B cell (primary cell): Measurements from ENCODE around the gene EFNB3. TPM values are rescaled to one million over a fixed set of nuclear protein-coding genes. Genes with fewer than 3 reads are reported as not detected.

Experiments
- ATAC-seq: fragments of 200-7000 bp; cut with Tn5 transposase; one replicate; pipeline ENCODE4 v1.10.0; 2021; ENCODE audit warnings: low read depth, mild to moderate bottlenecking, moderate number of reproducible peaks, moderate library complexity
- CTCF ChIA-PET: fragments of 350-600 bp; sonication (Branson Sonifier 250); formaldehyde crosslinking; loops from one replicate; lab custom pipeline; 2021; ENCODE audit warnings: antibody characterized with exemption, inconsistent platforms; lab: Charles Lee
- POLR2A ChIA-PET: fragments of 350-600 bp; sonication (Branson Sonifier 250); formaldehyde crosslinking; loops from one replicate; lab custom pipeline; 2021; ENCODE audit warnings: antibody characterized with exemption; lab: Charles Lee
- DNase-seq: peaks from one replicate; pipeline ENCODE4 v3.0.0; 2013
- H2AFZ ChIP-seq: 2 replicates; pipeline ENCODE4 v1.6.1; 2012; ENCODE audit warnings: mild to moderate bottlenecking, low read depth, low read length; ENCODE audit not compliant: insufficient read depth, poor library complexity, severe bottlenecking
- H3K27ac ChIP-seq, 2 donors: 1 replicate in 1 of 2; 2 replicates in 1 of 2; pipeline ENCODE4 v1.5.1; 2012 to 2013; ENCODE audit warnings: low read length in 2 of 2, mild to moderate bottlenecking in 2 of 2, moderate library complexity in 1 of 2
- H3K27me3 ChIP-seq, 4 experiments: fragments of 200-600 bp in 1 of 4; sonication (generic) in 1 of 4; replicated peaks in 1 of 4; 1 replicate in 2 of 4; 2 replicates in 2 of 4; pipeline versions ENCODE4 v1.6.1 to v1.7.0; 2013 to 2016; ENCODE audit warnings: low read length in 3 of 4, mild to moderate bottlenecking in 2 of 4, mixed read lengths in 1 of 4, moderate library complexity in 1 of 4; ENCODE audit not compliant: insufficient read depth in 4 of 4, control insufficient read depth in 3 of 4; ENCODE audit errors: control extremely low read depth in 1 of 4
- H3K36me3 ChIP-seq, 2 experiments: replicated peaks in 1 of 2; 1 replicate in 1 of 2; 2 replicates in 1 of 2; pipeline versions ENCODE4 v1.6.1 to v1.7.1; 2013; ENCODE audit warnings: low read length in 1 of 2; ENCODE audit not compliant: insufficient read depth in 2 of 2, control insufficient read depth in 1 of 2; ENCODE audit errors: control extremely low read depth in 1 of 2, extremely low read depth in 1 of 2
- H3K4me1 ChIP-seq, 2 donors: fragments of 200-600 bp in 1 of 2; sonication (generic) in 1 of 2; 1 replicate in 1 of 2; 2 replicates in 1 of 2; pipeline versions ENCODE4 v1.5.1 to v1.6.1; 2013 to 2017; ENCODE audit warnings: low read length in 2 of 2; ENCODE audit not compliant: control insufficient read depth in 2 of 2, insufficient read depth in 2 of 2
- H3K4me2 ChIP-seq: replicated peaks from 2 replicates; pipeline ENCODE3; 2012; ENCODE audit warnings: mild to moderate bottlenecking, low read depth, low read length; ENCODE audit not compliant: poor library complexity, severe bottlenecking
- H3K4me3 ChIP-seq, 5 experiments: fragments of 200-600 bp in 1 of 5; sonication (generic) in 1 of 5; 1 replicate in 3 of 5; 2 replicates in 2 of 5; pipeline versions ENCODE4 v1.5.1 to v1.7.0; 2011 to 2016; ENCODE audit warnings: low read length in 4 of 5, mild to moderate bottlenecking in 4 of 5, low read depth in 2 of 5, control low read depth in 1 of 5, moderate library complexity in 1 of 5; ENCODE audit not compliant: insufficient read depth in 1 of 5; ENCODE audit errors: control extremely low read depth in 1 of 5, extremely low read depth in 1 of 5
- H3K79me2 ChIP-seq: fragments of 200-600 bp; sonication (generic); one replicate; pipeline ENCODE4 v1.6.0; 2016; ENCODE audit warnings: low read length; ENCODE audit not compliant: control insufficient read depth, insufficient read depth
- H3K9ac ChIP-seq: fragments of 200-600 bp; sonication (generic); 2 replicates; pipeline ENCODE4 v1.6.1; 2017; ENCODE audit warnings: mild to moderate bottlenecking, low read length, moderate library complexity
- H3K9me3 ChIP-seq, 3 donors: one replicate each; pipeline versions ENCODE4 v1.6.1 to v1.7.1; 2013; ENCODE audit warnings: low read length in 2 of 3; ENCODE audit not compliant: control insufficient read depth in 2 of 3, insufficient read depth in 1 of 3; ENCODE audit errors: control extremely low read depth in 1 of 3
- H4K20me1 ChIP-seq: 2 replicates; pipeline ENCODE4 v1.6.0; 2012; ENCODE audit warnings: mild to moderate bottlenecking, low read length; ENCODE audit not compliant: insufficient read depth, control insufficient read depth, poor library complexity, severe bottlenecking
- H3K27ac Mint-ChIP-seq: one replicate; pipeline ENCODE4 v1.8.0; 2021; ENCODE audit warnings: mixed read lengths
- H3K27me3 Mint-ChIP-seq: one replicate; pipeline ENCODE4 v1.8.0; 2021; ENCODE audit warnings: mixed read lengths
- H3K4me1 Mint-ChIP-seq: one replicate; pipeline ENCODE4 v1.8.0; 2021; ENCODE audit warnings: mixed read lengths
- H3K4me3 Mint-ChIP-seq: one replicate; pipeline ENCODE4 v1.8.0; 2021; ENCODE audit warnings: mixed read lengths
- H3K9me3 Mint-ChIP-seq: one replicate; pipeline ENCODE4 v1.8.0; 2022; ENCODE audit warnings: mixed read lengths; ENCODE audit not compliant: insufficient read depth
- CTCF ChIP-seq: fragments of 200-600 bp; IDR thresholded peaks from one replicate; pipeline ENCODE4 v1.8.0; 2022; ENCODE audit warnings: antibody characterized with exemption, mild to moderate bottlenecking
- EZH2 ChIP-seq: IDR thresholded peaks from 2 replicates; pipeline ENCODE4 v1.6.1; 2012; ENCODE audit warnings: borderline replicate concordance, low read depth, mild to moderate bottlenecking, moderate library complexity, low read length; ENCODE audit not compliant: insufficient read depth, poor library complexity, severe bottlenecking
- WGBS: methylation state at CpG from one replicate; pipeline ENCODE4 v1.1.5; 2013; ENCODE audit warnings: missing lambda C conversion rate; ENCODE audit not compliant: insufficient coverage; 5-methylcytosine and 5-hydroxymethylcytosine counted together
- intact Hi-C: fragments of 100-400 bp; cut with micrococcal nuclease; formaldehyde crosslinking; loops from one replicate; pipeline ENCODE4 v1.10.0; 2022
- polyA plus RNA-seq: library from polyadenylated mRNA; depleted of rRNA; stranded (reverse); fragments of >200 nt; gene quantifications from 2 replicates; pipeline ENCODE4 v1.2.3, GENCODE V29; 2012
- total RNA-seq, 2 donors: library from RNA; stranded (reverse); fragments of 120-200 nt in 1 of 2; gene quantifications; 1 replicate in 1 of 2; 2 replicates in 1 of 2; pipeline versions ENCODE4 v1.2.3 to v1.2.4, GENCODE V29; 2013 to 2022

Gene EFNB3
- total and polyA plus RNA-seq, 2 donors (not counting 1 experiment from before 2014, with no cell fraction given), result not detected

GRCh38 chr17:7756968-7757367, 52.0 kb downstream of the EFNB3 start:
- intact Hi-C loops, result no loop called here
- no peak overlapping the region for H3K27ac ChIP-seq
- TF ChIP-seq CTCF (no peak), EZH2 (no peak)
- ATAC-seq (no peak), DNase-seq (no peak)
- peaks cover 0 to 5% (median 0%) of the 10 kb centered on the region in 4 experiments for H3K27me3 ChIP-seq
- ChIA-PET CTCF (interaction anchor here (0.8 to 1.1 kb wide), 2 partner anchors 13 to 155 kb away, joined by 3 read pairs; no protein-coding TSS in a partner anchor), POLR2A (no interaction called here)
- Mint-ChIP-seq H3K9me3 (no peaks in the 10 kb centered on the region), H3K4me3 (no peak overlapping the region), H3K27ac (no peak overlapping the region), H3K4me1 (no peaks in the 10 kb centered on the region), H3K27me3 (peaks cover 25% of the 10 kb centered on the region)
- H3K79me2 ChIP-seq, result no peaks in the 10 kb centered on the region
- H3K4me3 ChIP-seq, result no peak overlapping the region
- H3K36me3 ChIP-seq, result no peaks in the 10 kb centered on the region
- H3K4me1 ChIP-seq, result no peaks in the 10 kb centered on the region
- no peaks in the 10 kb centered on the region for H4K20me1 ChIP-seq
- H3K9me3 ChIP-seq, result no peaks in the 10 kb centered on the region
- H2AFZ ChIP-seq, result no peak overlapping the region
- H3K4me2 ChIP-seq, result no peak overlapping the region
- H3K9ac ChIP-seq, result no peak overlapping the region
- 96% methylated on average over 14 of the region's 14 CpGs for WGBS

Other genes starting within 250 kb of the EFNB3 start
- 59.4 and 62.4 TPM in 2 replicates for gene ZBTB4, start 225.6 kb upstream of the EFNB3 start, total RNA-seq
- 16.0 and 19.2 TPM in 2 replicates for gene ZBTB4, start 225.6 kb upstream of the EFNB3 start, polyA plus RNA-seq
- gene SLC35G6, start 223.8 kb upstream of the EFNB3 start, total RNA-seq, result 0.30 TPM in 1 of 2 replicates, not detected in the other
- gene SLC35G6, start 223.8 kb upstream of the EFNB3 start, polyA plus RNA-seq, result 0.04 TPM in 1 of 2 replicates, not detected in the other
- gene POLR2A, start 220.8 kb upstream of the EFNB3 start, total RNA-seq, result 225 and 240 TPM in 2 replicates
- 56.5 and 77.6 TPM in 2 replicates for gene POLR2A, start 220.8 kb upstream of the EFNB3 start, polyA plus RNA-seq
- gene TNFSF12, start 156.1 kb upstream of the EFNB3 start, total RNA-seq, result 40.6 and 44.5 TPM in 2 replicates
- 31.7 and 53.4 TPM in 2 replicates for gene TNFSF12, start 156.1 kb upstream of the EFNB3 start, polyA plus RNA-seq
- gene TNFSF13, start 146.5 kb upstream of the EFNB3 start, total RNA-seq, result 14.7 and 16.0 TPM in 2 replicates
- 18.1 and 20.2 TPM in 2 replicates for gene TNFSF13, start 146.5 kb upstream of the EFNB3 start, polyA plus RNA-seq
- gene SENP3, start 143.3 kb upstream of the EFNB3 start, total RNA-seq, result 44.4 and 45.1 TPM in 2 replicates
- gene SENP3, start 143.3 kb upstream of the EFNB3 start, polyA plus RNA-seq, result 54.1 and 57.1 TPM in 2 replicates
- gene CD68, start 125.6 kb upstream of the EFNB3 start, total RNA-seq, result 10.8 and 12.9 TPM in 2 replicates
- gene CD68, start 125.6 kb upstream of the EFNB3 start, polyA plus RNA-seq, result 0.66 and 3.9 TPM in 2 replicates
- 29.7 and 31.7 TPM in 2 replicates for gene MPDU1, start 121.3 kb upstream of the EFNB3 start, total RNA-seq
- 47.8 and 51.5 TPM in 2 replicates for gene MPDU1, start 121.3 kb upstream of the EFNB3 start, polyA plus RNA-seq
- gene SOX15, start 115.1 kb upstream of the EFNB3 start, total RNA-seq, result 0.51 and 0.96 TPM in 2 replicates
- gene SOX15, start 115.1 kb upstream of the EFNB3 start, polyA plus RNA-seq, result 0.18 and 0.49 TPM in 2 replicates
- 44.7 and 45.8 TPM in 2 replicates for gene FXR2, start 90.3 kb upstream of the EFNB3 start, total RNA-seq
- gene FXR2, start 90.3 kb upstream of the EFNB3 start, polyA plus RNA-seq, result 37.2 and 40.1 TPM in 2 replicates
- 68.8 and 83.6 TPM in 2 replicates for gene SAT2, start 77.4 kb upstream of the EFNB3 start, total RNA-seq
- gene SAT2, start 77.4 kb upstream of the EFNB3 start, polyA plus RNA-seq, result 33.8 and 46.2 TPM in 2 replicates
- gene SHBG, start 75.1 kb upstream of the EFNB3 start, total RNA-seq, result not detected in 2 replicates
- 0.10 TPM in 1 of 2 replicates, not detected in the other for gene SHBG, start 75.1 kb upstream of the EFNB3 start, polyA plus RNA-seq
- gene ATP1B2, start 54.3 kb upstream of the EFNB3 start, total RNA-seq, result 0.27 and 0.39 TPM in 2 replicates
- gene ATP1B2, start 54.3 kb upstream of the EFNB3 start, polyA plus RNA-seq, result 0.12 TPM in 1 of 2 replicates, not detected in the other
- gene TP53, start 17.7 kb upstream of the EFNB3 start, total RNA-seq, result 89.9 and 101 TPM in 2 replicates
- 59.4 and 76.1 TPM in 2 replicates for gene TP53, start 17.7 kb upstream of the EFNB3 start, polyA plus RNA-seq
- gene WRAP53, start 16.7 kb upstream of the EFNB3 start, total RNA-seq, result 17.2 and 18.2 TPM in 2 replicates
- gene WRAP53, start 16.7 kb upstream of the EFNB3 start, polyA plus RNA-seq, result 12.0 and 13.1 TPM in 2 replicates
- gene DNAH2, start 12.5 kb downstream of the EFNB3 start, total RNA-seq, result not detected in 2 replicates
- 0.03 TPM in 1 of 2 replicates, not detected in the other for gene DNAH2, start 12.5 kb downstream of the EFNB3 start, polyA plus RNA-seq
- 106 and 110 TPM in 2 replicates for gene KDM6B, start 129.0 kb downstream of the EFNB3 start, total RNA-seq
- 18.6 and 49.2 TPM in 2 replicates for gene KDM6B, start 129.0 kb downstream of the EFNB3 start, polyA plus RNA-seq
- 5.1 and 6.0 TPM in 2 replicates for gene TMEM88, start 149.9 kb downstream of the EFNB3 start, total RNA-seq
- 9.5 and 15.9 TPM in 2 replicates for gene TMEM88, start 149.9 kb downstream of the EFNB3 start, polyA plus RNA-seq
- gene NAA38, start 152.4 kb downstream of the EFNB3 start, total RNA-seq, result 20.0 and 22.0 TPM in 2 replicates
- 37.6 and 80.5 TPM in 2 replicates for gene NAA38, start 152.4 kb downstream of the EFNB3 start, polyA plus RNA-seq
- gene CYB5D1, start 152.8 kb downstream of the EFNB3 start, total RNA-seq, result 8.5 and 10.2 TPM in 2 replicates
- gene CYB5D1, start 152.8 kb downstream of the EFNB3 start, polyA plus RNA-seq, result 6.1 and 6.3 TPM in 2 replicates
- gene CHD3, start 183.6 kb downstream of the EFNB3 start, total RNA-seq, result 69.1 and 75.5 TPM in 2 replicates
- 68.1 and 133 TPM in 2 replicates for gene CHD3, start 183.6 kb downstream of the EFNB3 start, polyA plus RNA-seq
- 3.8 and 4.3 TPM in 2 replicates for gene RNF227, start 211.1 kb downstream of the EFNB3 start, total RNA-seq
- gene RNF227, start 211.1 kb downstream of the EFNB3 start, polyA plus RNA-seq, result 5.8 and 11.8 TPM in 2 replicates
- gene KCNAB3, start 224.7 kb downstream of the EFNB3 start, total RNA-seq, result 11.4 and 15.5 TPM in 2 replicates
- 16.3 and 25.7 TPM in 2 replicates for gene KCNAB3, start 224.7 kb downstream of the EFNB3 start, polyA plus RNA-seq
- 86.0 and 118 TPM in 2 replicates for gene TRAPPC1, start 226.7 kb downstream of the EFNB3 start, total RNA-seq
- gene TRAPPC1, start 226.7 kb downstream of the EFNB3 start, polyA plus RNA-seq, result 107 and 173 TPM in 2 replicates
- 34.8 and 40.4 TPM in 2 replicates for gene CNTROB, start 227.0 kb downstream of the EFNB3 start, total RNA-seq
- 23.1 and 40.7 TPM in 2 replicates for gene CNTROB, start 227.0 kb downstream of the EFNB3 start, polyA plus RNA-seq